Measurements from ENCODE around the gene PRKAA2.
A peak's percentile ranks its signal among the peaks of the same experiment; 100 is the strongest.

Gene PRKAA2

GRCh38 chr1:56710646-56711045 lies 65.5 kb downstream of the PRKAA2 start:
- H3K36me3 ChIP-seq (ENCODE audit: control insufficient read depth in 4 of 4, insufficient read depth in 4 of 4, low read length in 3 of 4) = no peaks in the 10 kb centered on the region
- no peaks in the 10 kb centered on the region for H3K9me3 ChIP-seq (ENCODE audit: control extremely low read depth in 1 of 5, control insufficient read depth in 4 of 5, insufficient read depth in 2 of 5, low read depth in 1 of 5, low read length in 4 of 5)
- ChIA-PET CTCF (interaction anchor here (1.1 to 2.4 kb wide), 3 partner anchors 12 to 1426 kb away, joined by 3 to 10 read pairs (median 8); no protein-coding TSS in a partner anchor), POLR2A (no interaction called here)
- no peak overlapping the region for H3K4me3 ChIP-seq (ENCODE audit: control insufficient read depth in 1 of 7, extremely low read depth in 1 of 7, insufficient read depth in 4 of 7, low read depth in 2 of 7, low read length in 6 of 7)
- H3K4me1 ChIP-seq (ENCODE audit: control extremely low read depth in 1 of 4, control insufficient read depth in 4 of 4, insufficient read depth in 4 of 4, low read length in 3 of 4) = no peaks in the 10 kb centered on the region
- DNase-seq = peak in 2 of 3 donors; percentile 1 to 8
- H3K27ac ChIP-seq (ENCODE audit: insufficient read depth in 1 of 2, low read depth in 1 of 2, low read length in 2 of 2, poor library complexity in 1 of 2, severe bottlenecking in 2 of 2) = no peak overlapping the region
- H3K27me3 ChIP-seq (replicated peaks in 2 of 5; ENCODE audit: control insufficient read depth in 4 of 5, insufficient read depth in 5 of 5, low read length in 4 of 5) = peaks cover 0 to 2% (median 0%) of the 10 kb centered on the region in 5 experiments

GRCh38 chr1:56712150-56712549 lies 67.0 kb downstream of the PRKAA2 start:
- no peaks in the 10 kb centered on the region for H3K9me3 ChIP-seq (ENCODE audit: control extremely low read depth in 1 of 5, control insufficient read depth in 4 of 5, insufficient read depth in 2 of 5, low read depth in 1 of 5, low read length in 4 of 5)
- H3K36me3 ChIP-seq (ENCODE audit: control insufficient read depth in 4 of 4, insufficient read depth in 4 of 4, low read length in 3 of 4) = no peaks in the 10 kb centered on the region
- H3K4me3 ChIP-seq (ENCODE audit: control insufficient read depth in 1 of 7, extremely low read depth in 1 of 7, insufficient read depth in 4 of 7, low read depth in 2 of 7, low read length in 6 of 7) = no peak overlapping the region
- no peak for DNase-seq
- POLR2A ChIA-PET = interaction anchor here (0.5 to 0.6 kb wide), 2 partner anchors 20 to 113 kb away, joined by 3 to 4 read pairs; no protein-coding TSS in a partner anchor
- no peak overlapping the region for H3K27ac ChIP-seq (ENCODE audit: insufficient read depth in 1 of 2, low read depth in 1 of 2, low read length in 2 of 2, poor library complexity in 1 of 2, severe bottlenecking in 2 of 2)
- no CpG with 5 or more reads among the region's 1 CpG for WGBS (ENCODE audit: insufficient coverage)
- no peaks in the 10 kb centered on the region for H3K27me3 ChIP-seq (replicated peaks in 2 of 5; ENCODE audit: control insufficient read depth in 4 of 5, insufficient read depth in 5 of 5, low read length in 4 of 5)
- CTCF ChIA-PET = interaction anchor here (1.5 kb wide), 1 partner anchor 1427 kb away, joined by 10 read pairs; no protein-coding TSS in a partner anchor
- H3K4me1 ChIP-seq (ENCODE audit: control extremely low read depth in 1 of 4, control insufficient read depth in 4 of 4, insufficient read depth in 4 of 4, low read length in 3 of 4) = no peaks in the 10 kb centered on the region

- no peak overlapping the region for H3K27ac ChIP-seq (ENCODE audit: insufficient read depth in 1 of 2, low read depth in 1 of 2, low read length in 2 of 2, poor library complexity in 1 of 2, severe bottlenecking in 2 of 2)
- WGBS (ENCODE audit: insufficient coverage) = 100% methylated on average over 1 of the region's 1 CpG
- no peaks in the 10 kb centered on the region for H3K27me3 ChIP-seq (replicated peaks in 2 of 5; ENCODE audit: control insufficient read depth in 4 of 5, insufficient read depth in 5 of 5, low read length in 4 of 5)
- DNase-seq = no peak
- no peak overlapping the region for H3K4me3 ChIP-seq (ENCODE audit: control insufficient read depth in 1 of 7, extremely low read depth in 1 of 7, insufficient read depth in 4 of 7, low read depth in 2 of 7, low read length in 6 of 7)
- no peaks in the 10 kb centered on the region for H3K9me3 ChIP-seq (ENCODE audit: control extremely low read depth in 1 of 5, control insufficient read depth in 4 of 5, insufficient read depth in 2 of 5, low read depth in 1 of 5, low read length in 4 of 5)
- no peaks in the 10 kb centered on the region for H3K36me3 ChIP-seq (ENCODE audit: control insufficient read depth in 4 of 4, insufficient read depth in 4 of 4, low read length in 3 of 4)
- H3K4me1 ChIP-seq (ENCODE audit: control extremely low read depth in 1 of 4, control insufficient read depth in 4 of 4, insufficient read depth in 4 of 4, low read length in 3 of 4) = no peaks in the 10 kb centered on the region
- ChIA-PET POLR2A (no interaction called here), CTCF (no interaction called here)
Measured at GRCh38 chr1:56713112-56713511, 68.0 kb downstream of the PRKAA2 start.

GRCh38 chr1:56715156-56715555 lies 70.0 kb downstream of the PRKAA2 start:
- no peak overlapping the region for H3K4me3 ChIP-seq (ENCODE audit: control insufficient read depth in 1 of 7, extremely low read depth in 1 of 7, insufficient read depth in 4 of 7, low read depth in 2 of 7, low read length in 6 of 7)
- ChIA-PET POLR2A (no interaction called here), CTCF (no interaction called here)
- H3K9me3 ChIP-seq (ENCODE audit: control extremely low read depth in 1 of 5, control insufficient read depth in 4 of 5, insufficient read depth in 2 of 5, low read depth in 1 of 5, low read length in 4 of 5) = no peaks in the 10 kb centered on the region
- peaks cover 0 to 2% (median 0%) of the 10 kb centered on the region in 5 experiments for H3K27me3 ChIP-seq (replicated peaks in 2 of 5; ENCODE audit: control insufficient read depth in 4 of 5, insufficient read depth in 5 of 5, low read length in 4 of 5)
- H3K27ac ChIP-seq (ENCODE audit: insufficient read depth in 1 of 2, low read depth in 1 of 2, low read length in 2 of 2, poor library complexity in 1 of 2, severe bottlenecking in 2 of 2) = no peak overlapping the region
- WGBS (ENCODE audit: insufficient coverage) = no CpG with 5 or more reads among the region's 1 CpG
- DNase-seq = no peak
- H3K36me3 ChIP-seq (ENCODE audit: control insufficient read depth in 4 of 4, insufficient read depth in 4 of 4, low read length in 3 of 4) = no peaks in the 10 kb centered on the region
- no peaks in the 10 kb centered on the region for H3K4me1 ChIP-seq (ENCODE audit: control extremely low read depth in 1 of 4, control insufficient read depth in 4 of 4, insufficient read depth in 4 of 4, low read length in 3 of 4)

- Histone ChIP-seq H3K4me3 (ENCODE audit: control insufficient read depth in 1 of 7, extremely low read depth in 1 of 7, insufficient read depth in 4 of 7, low read depth in 2 of 7, low read length in 6 of 7) (no peak overlapping the region), H3K27me3 (replicated peaks in 2 of 5; ENCODE audit: control insufficient read depth in 4 of 5, insufficient read depth in 5 of 5, low read length in 4 of 5) (peaks cover 0 to 2% (median 0%) of the 10 kb centered on the region in 5 experiments), H3K36me3 (ENCODE audit: control insufficient read depth in 4 of 4, insufficient read depth in 4 of 4, low read length in 3 of 4) (no peaks in the 10 kb centered on the region), H3K27ac (ENCODE audit: insufficient read depth in 1 of 2, low read depth in 1 of 2, low read length in 2 of 2, poor library complexity in 1 of 2, severe bottlenecking in 2 of 2) (no peak overlapping the region), H3K4me1 (ENCODE audit: control extremely low read depth in 1 of 4, control insufficient read depth in 4 of 4, insufficient read depth in 4 of 4, low read length in 3 of 4) (no peaks in the 10 kb centered on the region), H3K9me3 (ENCODE audit: control extremely low read depth in 1 of 5, control insufficient read depth in 4 of 5, insufficient read depth in 2 of 5, low read depth in 1 of 5, low read length in 4 of 5) (no peaks in the 10 kb centered on the region)
- CTCF ChIA-PET = no interaction called here
- no peak for DNase-seq
- POLR2A ChIA-PET = no interaction called here
- 89% methylated on average over 1 of the region's 1 CpG for WGBS (ENCODE audit: insufficient coverage)
Measured at GRCh38 chr1:56719171-56719570, 74.1 kb downstream of the PRKAA2 start.

GRCh38 chr1:56726706-56727105 lies 81.6 kb downstream of the PRKAA2 start:
- no peak for DNase-seq
- no peak overlapping the region for H3K4me3 ChIP-seq (ENCODE audit: control insufficient read depth in 1 of 7, extremely low read depth in 1 of 7, insufficient read depth in 4 of 7, low read depth in 2 of 7, low read length in 6 of 7)
- H3K27ac ChIP-seq (ENCODE audit: insufficient read depth in 1 of 2, low read depth in 1 of 2, low read length in 2 of 2, poor library complexity in 1 of 2, severe bottlenecking in 2 of 2) = no peak overlapping the region
- ChIA-PET CTCF (no interaction called here), POLR2A (no interaction called here)
- no peaks in the 10 kb centered on the region for H3K36me3 ChIP-seq (ENCODE audit: control insufficient read depth in 4 of 4, insufficient read depth in 4 of 4, low read length in 3 of 4)
- peaks cover 0 to 5% (median 0%) of the 10 kb centered on the region in 5 experiments for H3K27me3 ChIP-seq (replicated peaks in 2 of 5; ENCODE audit: control insufficient read depth in 4 of 5, insufficient read depth in 5 of 5, low read length in 4 of 5)
- H3K9me3 ChIP-seq (ENCODE audit: control extremely low read depth in 1 of 5, control insufficient read depth in 4 of 5, insufficient read depth in 2 of 5, low read depth in 1 of 5, low read length in 4 of 5) = peaks cover 0 to 3% (median 0%) of the 10 kb centered on the region in 5 experiments
- no peaks in the 10 kb centered on the region for H3K4me1 ChIP-seq (ENCODE audit: control extremely low read depth in 1 of 4, control insufficient read depth in 4 of 4, insufficient read depth in 4 of 4, low read length in 3 of 4)

GRCh38 chr1:56728964-56729363 lies 83.8 kb downstream of the PRKAA2 start:
- WGBS (ENCODE audit: insufficient coverage) = 88% methylated on average over 2 of the region's 2 CpGs
- Histone ChIP-seq H3K36me3 (ENCODE audit: control insufficient read depth in 4 of 4, insufficient read depth in 4 of 4, low read length in 3 of 4) (no peaks in the 10 kb centered on the region), H3K9me3 (ENCODE audit: control extremely low read depth in 1 of 5, control insufficient read depth in 4 of 5, insufficient read depth in 2 of 5, low read depth in 1 of 5, low read length in 4 of 5) (peaks cover 0 to 3% (median 0%) of the 10 kb centered on the region in 5 experiments), H3K27me3 (replicated peaks in 2 of 5; ENCODE audit: control insufficient read depth in 4 of 5, insufficient read depth in 5 of 5, low read length in 4 of 5) (peaks cover 0 to 5% (median 0%) of the 10 kb centered on the region in 5 experiments), H3K27ac (ENCODE audit: insufficient read depth in 1 of 2, low read depth in 1 of 2, low read length in 2 of 2, poor library complexity in 1 of 2, severe bottlenecking in 2 of 2) (no peak overlapping the region), H3K4me1 (ENCODE audit: control extremely low read depth in 1 of 4, control insufficient read depth in 4 of 4, insufficient read depth in 4 of 4, low read length in 3 of 4) (no peaks in the 10 kb centered on the region), H3K4me3 (ENCODE audit: control insufficient read depth in 1 of 7, extremely low read depth in 1 of 7, insufficient read depth in 4 of 7, low read depth in 2 of 7, low read length in 6 of 7) (no peak overlapping the region)
- CTCF ChIA-PET = no interaction called here
- no peak for DNase-seq
- POLR2A ChIA-PET = no interaction called here
